Hepatocyte (in vitro differentiated cells): ENCODE measurements around the gene MED15. TPM values are rescaled to one million over a fixed set of nuclear protein-coding genes. Genes with fewer than 3 reads are reported as not detected.
A peak's percentile ranks its signal among the peaks of the same experiment; 100 is the strongest.

Experiments used
- DNase-seq: peaks from one replicate; pipeline ENCODE4 v3.0.0-alpha.2; 2016; ENCODE audit warnings: low spot score
- H2AFZ ChIP-seq: fragments of 200-600 bp; sonication (generic); 2 replicates; pipeline ENCODE4 v1.6.0; 2016; ENCODE audit warnings: antibody characterized with exemption, mild to moderate bottlenecking
- H3K27ac ChIP-seq: fragments of 200-600 bp; sonication (generic); 2 replicates; pipeline ENCODE4 v1.5.1; 2016; ENCODE audit warnings: mild to moderate bottlenecking
- H3K27me3 ChIP-seq: fragments of 200-600 bp; sonication (generic); 2 replicates; pipeline ENCODE4 v1.6.1; 2016
- H3K36me3 ChIP-seq: fragments of 200-600 bp; sonication (generic); replicated peaks from 2 replicates; pipeline ENCODE4 v1.5.1; 2016; ENCODE audit warnings: low read depth; ENCODE audit not compliant: insufficient read depth
- H3K4me1 ChIP-seq: fragments of 200-600 bp; sonication (generic); 2 replicates; pipeline ENCODE4 v1.5.1; 2016; ENCODE audit warnings: mild to moderate bottlenecking, moderate library complexity; ENCODE audit not compliant: insufficient read depth
- H3K4me2 ChIP-seq: fragments of 200-600 bp; sonication (generic); 2 replicates; pipeline ENCODE4 v1.6.0; 2016
- H3K4me3 ChIP-seq: fragments of 200-600 bp; sonication (generic); 2 replicates; pipeline ENCODE4 v1.5.1; 2016; ENCODE audit warnings: mild to moderate bottlenecking
- H3K79me2 ChIP-seq: fragments of 200-600 bp; sonication (generic); 2 replicates; pipeline ENCODE4 v1.6.0; 2017; ENCODE audit warnings: mild to moderate bottlenecking
- H3K9me2 ChIP-seq: fragments of 200-600 bp; sonication (generic); replicated peaks from 2 replicates; pipeline ENCODE4 v1.6.0; 2017; ENCODE audit warnings: mild to moderate bottlenecking; ENCODE audit not compliant: insufficient read depth
- H3K9me3 ChIP-seq: fragments of 200-600 bp; sonication (generic); 2 replicates; pipeline ENCODE4 v1.5.1; 2016; ENCODE audit warnings: low read depth, mild to moderate bottlenecking
- H4K20me1 ChIP-seq: fragments of 200-600 bp; sonication (generic); 2 replicates; pipeline ENCODE4 v1.6.0; 2016; ENCODE audit warnings: mild to moderate bottlenecking; ENCODE audit not compliant: insufficient read depth, poor library complexity, severe bottlenecking
- CTCF ChIP-seq: fragments of 200-600 bp; sonication (generic); IDR thresholded peaks from 2 replicates; pipeline ENCODE4 v1.5.1; 2016; ENCODE audit warnings: antibody characterized with exemption, mild to moderate bottlenecking; ENCODE audit not compliant: poor library complexity
- EZH2 ChIP-seq: fragments of 200-600 bp; sonication (generic); IDR thresholded peaks from 2 replicates; pipeline ENCODE4 v1.6.1; 2016; ENCODE audit warnings: antibody characterized with exemption, mild to moderate bottlenecking, borderline replicate concordance
- EZH2phosphoT487 ChIP-seq: fragments of 200-600 bp; sonication (generic); IDR thresholded peaks from one replicate; pipeline ENCODE4 v1.6.1; 2018; ENCODE audit warnings: antibody characterized with exemption, mild to moderate bottlenecking, low read depth, moderate library complexity; ENCODE audit not compliant: unreplicated experiment, severe bottlenecking
- WGBS: methylation state at CpG from one replicate; pipeline ENCODE4 v1.1.6; 2016; ENCODE audit warnings: low lambda C conversion rate; ENCODE audit errors: missing lambda C conversion rate; 5-methylcytosine and 5-hydroxymethylcytosine counted together
- polyA plus RNA-seq: library from polyadenylated mRNA; unstranded; fragments of >200 nt; fragmentation: Nextera tagmentation; extraction: Ambion mirVana; gene quantifications from 2 replicates; pipeline ENCODE4 v1.2.1, GENCODE V29; 2016
- total RNA-seq: library from RNA; depleted of rRNA; stranded (reverse); fragments of >200 nt; gene quantifications from 2 replicates; pipeline ENCODE4 v1.2.3, GENCODE V29; 2014

Gene MED15
- total and polyA plus RNA-seq, 2 experiments from 2014 or later = 31.5 to 53.1 TPM

DNA sequence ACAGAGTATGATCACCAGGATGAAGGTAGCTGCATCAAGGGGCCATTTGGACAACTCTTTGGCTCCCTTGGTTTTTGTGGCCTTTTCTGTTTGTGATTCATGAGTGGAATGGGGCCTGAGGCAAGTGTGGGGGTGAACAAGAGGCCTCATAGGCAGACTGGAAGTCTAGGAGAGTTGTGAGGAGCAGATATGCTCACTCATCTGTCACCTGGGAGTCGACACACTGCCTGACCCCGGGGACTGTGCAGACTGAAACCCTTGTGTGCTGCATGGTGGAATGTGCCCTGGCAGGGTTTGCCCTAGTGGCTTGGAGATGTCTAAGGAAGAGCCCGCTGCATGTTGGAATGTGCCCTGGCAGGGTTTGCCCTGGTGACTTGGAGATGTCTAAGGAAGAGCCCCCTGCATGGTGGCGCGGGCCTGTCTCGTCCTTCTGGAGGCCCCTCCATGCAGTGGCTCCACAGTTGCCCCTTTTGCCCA lies 60.0 kb downstream of the MED15 start:
- WGBS = 79% methylated on average over 6 of the region's 6 CpGs
- DNase-seq = no peak
- no peaks in the 10 kb centered on the region for H3K36me3 ChIP-seq

GRCh38 chr22:20567993-20568417 lies 60.6 kb downstream of the MED15 start:
- Histone ChIP-seq H3K36me3 (no peaks in the 10 kb centered on the region), H3K4me1 (peaks cover 27% of the 10 kb centered on the region), H3K9me3 (no peaks in the 10 kb centered on the region), H3K4me3 (no peak overlapping the region), H4K20me1 (peaks cover 3% of the 10 kb centered on the region), H3K9me2 (no peaks in the 10 kb centered on the region), H3K27ac (peak overlapping the region; percentile 78), H2AFZ (no peak overlapping the region), H3K27me3 (no peaks in the 10 kb centered on the region), H3K79me2 (peaks cover 16% of the 10 kb centered on the region), H3K4me2 (no peak overlapping the region)
- WGBS = 84% methylated on average over 5 of the region's 5 CpGs
- DNase-seq = peak; percentile 45
- TF ChIP-seq CTCF (peak; percentile 29), EZH2 (no peak), EZH2phosphoT487 (no peak)

More for the DNA sequence above, 60.0 kb downstream of the MED15 start:
- no peak for TF ChIP-seq CTCF
- no peak for TF ChIP-seq EZH2phosphoT487
- TF ChIP-seq EZH2 = no peak
- no peak overlapping the region for H2AFZ ChIP-seq
- H3K79me2 ChIP-seq = peaks cover 16% of the 10 kb centered on the region
- no peaks in the 10 kb centered on the region for H3K9me2 ChIP-seq
- no peak overlapping the region for H3K4me3 ChIP-seq
- H4K20me1 ChIP-seq = peaks cover 3% of the 10 kb centered on the region
- no peaks in the 10 kb centered on the region for H3K27me3 ChIP-seq
- no peak overlapping the region for H3K4me2 ChIP-seq
- H3K4me1 ChIP-seq = peaks cover 27% of the 10 kb centered on the region
- peak overlapping the region; percentile 78 for H3K27ac ChIP-seq
- no peaks in the 10 kb centered on the region for H3K9me3 ChIP-seq

GRCh38 chr22:20568502-20569058 lies 61.2 kb downstream of the MED15 start:
- peaks cover 16% of the 10 kb centered on the region for H3K79me2 ChIP-seq
- H3K4me1 ChIP-seq = peaks cover 27% of the 10 kb centered on the region
- TF ChIP-seq EZH2 (no peak), CTCF (no peak), EZH2phosphoT487 (no peak)
- no peaks in the 10 kb centered on the region for H3K36me3 ChIP-seq
- peak overlapping the region; percentile 78 for H3K27ac ChIP-seq
- no peak overlapping the region for H3K4me3 ChIP-seq
- H3K27me3 ChIP-seq = no peaks in the 10 kb centered on the region
- WGBS = 93% methylated on average over 9 of the region's 9 CpGs
- DNase-seq = no peak
- H3K9me2 ChIP-seq = no peaks in the 10 kb centered on the region
- H2AFZ ChIP-seq = no peak overlapping the region
- peak overlapping the region; percentile 9 for H3K4me2 ChIP-seq
- no peaks in the 10 kb centered on the region for H3K9me3 ChIP-seq
- peaks cover 3% of the 10 kb centered on the region for H4K20me1 ChIP-seq
